ENCODE measurements around the gene ZBTB24. TPM values are rescaled to one million over a fixed set of nuclear protein-coding genes. Genes with fewer than 3 reads are reported as not detected.

ZBTB24 gene
- total RNA-seq, 1 donor from 2014 or later, result 10.6 TPM

DNA sequence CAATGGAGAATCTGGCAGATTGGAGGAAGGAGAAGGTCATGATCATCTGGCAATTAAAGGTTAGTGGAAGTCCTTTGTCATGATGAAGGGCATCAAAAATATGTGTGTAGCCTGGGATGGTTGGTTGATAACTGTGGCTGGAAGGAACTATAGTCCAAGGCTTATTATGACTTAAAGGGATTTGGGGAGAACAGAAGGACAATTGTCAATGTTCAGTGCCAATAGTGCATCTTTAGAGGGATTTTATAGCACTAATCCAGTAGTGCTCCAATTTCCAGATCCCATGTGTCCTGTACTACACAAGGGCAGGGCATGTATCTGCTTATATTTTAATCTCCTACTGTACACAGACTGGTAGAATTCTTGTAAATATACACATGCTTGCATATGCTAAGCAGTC, 5.0 kb upstream of the ZBTB24 start:
- peaks cover 15% of the 10 kb centered on the region for H3K4me1 Mint-ChIP-seq (ENCODE audit: unreplicated experiment)
- no peak overlapping the region for H3K27ac Mint-ChIP-seq
- no peaks in the 10 kb centered on the region for H3K36me3 Mint-ChIP-seq
- H3K27me3 Mint-ChIP-seq, result no peaks in the 10 kb centered on the region
- H3K4me3 Mint-ChIP-seq, result no peak overlapping the region
- no peaks in the 10 kb centered on the region for H3K9me3 Mint-ChIP-seq
- no peak for DNase-seq (ENCODE audit: extremely low spot score, unreplicated experiment)
- TF ChIP-seq, protein P1, sequence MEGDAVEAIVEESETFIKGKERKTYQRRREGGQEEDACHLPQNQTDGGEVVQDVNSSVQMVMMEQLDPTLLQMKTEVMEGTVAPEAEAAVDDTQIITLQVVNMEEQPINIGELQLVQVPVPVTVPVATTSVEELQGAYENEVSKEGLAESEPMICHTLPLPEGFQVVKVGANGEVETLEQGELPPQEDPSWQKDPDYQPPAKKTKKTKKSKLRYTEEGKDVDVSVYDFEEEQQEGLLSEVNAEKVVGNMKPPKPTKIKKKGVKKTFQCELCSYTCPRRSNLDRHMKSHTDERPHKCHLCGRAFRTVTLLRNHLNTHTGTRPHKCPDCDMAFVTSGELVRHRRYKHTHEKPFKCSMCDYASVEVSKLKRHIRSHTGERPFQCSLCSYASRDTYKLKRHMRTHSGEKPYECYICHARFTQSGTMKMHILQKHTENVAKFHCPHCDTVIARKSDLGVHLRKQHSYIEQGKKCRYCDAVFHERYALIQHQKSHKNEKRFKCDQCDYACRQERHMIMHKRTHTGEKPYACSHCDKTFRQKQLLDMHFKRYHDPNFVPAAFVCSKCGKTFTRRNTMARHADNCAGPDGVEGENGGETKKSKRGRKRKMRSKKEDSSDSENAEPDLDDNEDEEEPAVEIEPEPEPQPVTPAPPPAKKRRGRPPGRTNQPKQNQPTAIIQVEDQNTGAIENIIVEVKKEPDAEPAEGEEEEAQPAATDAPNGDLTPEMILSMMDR (conservative IDR thresholded peaks at IDR 0.05), result no peak

DNA sequence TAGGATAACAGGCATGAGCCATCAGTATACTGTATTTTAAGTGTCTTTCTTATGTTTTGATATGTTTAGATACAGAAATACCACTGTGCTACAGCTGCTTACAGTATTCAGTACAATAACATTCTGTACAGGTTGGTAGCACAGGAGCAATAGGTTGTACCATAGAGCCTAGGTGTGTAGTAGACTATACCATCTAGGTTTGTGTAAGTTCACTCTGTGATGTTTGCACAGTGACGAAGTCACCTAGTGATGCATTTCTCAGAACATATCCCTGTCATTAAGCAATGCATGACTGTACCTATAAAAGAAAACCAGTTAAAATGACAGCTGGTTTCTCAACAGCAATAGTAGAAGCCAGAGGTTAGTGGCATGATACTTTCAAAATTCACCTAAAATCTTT, 3.0 kb upstream of the ZBTB24 start:
- no peaks in the 10 kb centered on the region for H3K9me3 Mint-ChIP-seq
- TF ChIP-seq, protein P1 (conservative IDR thresholded peaks at IDR 0.05), result no peak
- H3K4me1 Mint-ChIP-seq (ENCODE audit: unreplicated experiment), result peaks cover 19% of the 10 kb centered on the region
- peak overlapping the region; percentile 42 for H3K4me3 Mint-ChIP-seq
- H3K27ac Mint-ChIP-seq, result peak overlapping the region; percentile 85
- H3K36me3 Mint-ChIP-seq, result peaks cover 12% of the 10 kb centered on the region
- DNase-seq (ENCODE audit: extremely low spot score, unreplicated experiment), result no peak
- no peaks in the 10 kb centered on the region for H3K27me3 Mint-ChIP-seq

DNA sequence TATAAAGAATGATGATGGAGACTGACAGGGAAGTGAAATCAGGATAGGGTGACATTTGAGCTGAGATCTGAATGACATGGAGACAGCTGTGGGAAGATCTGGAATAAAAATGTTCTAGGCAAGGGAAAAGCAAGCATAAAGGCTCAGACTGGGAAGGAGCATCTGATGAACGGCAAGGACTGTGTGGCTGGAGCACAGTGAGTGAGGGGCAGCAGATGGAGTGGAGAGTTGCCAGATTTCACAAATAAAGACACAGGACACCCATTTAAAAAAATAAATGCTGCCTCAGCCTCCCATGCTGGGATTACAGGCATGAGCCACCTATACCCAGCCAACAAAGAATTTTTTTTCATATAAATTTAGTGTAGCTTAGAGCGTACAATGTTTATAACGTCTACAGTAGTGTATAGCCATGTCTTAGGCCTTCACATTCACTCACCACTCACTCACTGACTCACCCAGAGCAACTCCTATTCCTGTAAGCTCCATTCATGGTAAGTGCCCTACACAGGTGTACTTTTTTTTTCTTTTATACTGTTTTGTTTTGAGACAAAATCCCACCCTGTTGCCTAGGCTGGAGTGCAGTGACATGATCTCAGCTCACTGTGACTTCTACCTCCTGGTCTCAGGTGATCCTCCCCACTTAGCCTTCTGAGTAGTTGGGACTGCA, 2.4 kb upstream of the ZBTB24 start:
- DNase-seq (ENCODE audit: extremely low spot score, unreplicated experiment), result no peak
- Mint-ChIP-seq H3K4me1 (ENCODE audit: unreplicated experiment) (peaks cover 18% of the 10 kb centered on the region), H3K4me3 (peak overlapping the region; percentile 42), H3K36me3 (peaks cover 17% of the 10 kb centered on the region), H3K9me3 (no peaks in the 10 kb centered on the region), H3K27me3 (no peaks in the 10 kb centered on the region), H3K27ac (peak overlapping the region; percentile 85)
- TF ChIP-seq, protein P1 (conservative IDR thresholded peaks at IDR 0.05), result no peak

DNA sequence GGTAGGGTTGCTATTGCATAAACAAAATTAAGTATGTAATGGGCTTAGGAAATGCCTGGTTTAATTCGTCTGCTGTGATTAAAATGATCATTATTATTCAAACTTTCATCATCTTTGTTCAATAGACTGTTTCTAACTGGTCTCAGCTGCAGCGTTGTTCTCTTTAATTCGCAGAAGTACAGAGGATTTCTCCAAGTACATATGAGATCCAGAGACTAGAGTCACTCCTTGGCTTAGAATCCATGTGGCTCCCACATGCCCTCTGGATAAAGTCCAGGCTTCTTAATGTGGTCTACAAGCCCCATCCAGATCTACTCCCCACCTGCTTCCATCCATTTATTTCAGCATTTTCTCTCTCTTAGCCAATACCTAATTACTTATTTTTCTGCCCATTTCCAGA, 1.1 kb upstream of the ZBTB24 start:
- DNase-seq (ENCODE audit: extremely low spot score, unreplicated experiment), result no peak
- Mint-ChIP-seq H3K9me3 (no peaks in the 10 kb centered on the region), H3K27ac (peak overlapping the region; percentile 75), H3K4me3 (peak overlapping the region; percentile 85), H3K4me1 (ENCODE audit: unreplicated experiment) (peaks cover 23% of the 10 kb centered on the region), H3K36me3 (peaks cover 22% of the 10 kb centered on the region), H3K27me3 (no peaks in the 10 kb centered on the region)
- TF ChIP-seq, protein P1 (conservative IDR thresholded peaks at IDR 0.05), result no peak

DNA sequence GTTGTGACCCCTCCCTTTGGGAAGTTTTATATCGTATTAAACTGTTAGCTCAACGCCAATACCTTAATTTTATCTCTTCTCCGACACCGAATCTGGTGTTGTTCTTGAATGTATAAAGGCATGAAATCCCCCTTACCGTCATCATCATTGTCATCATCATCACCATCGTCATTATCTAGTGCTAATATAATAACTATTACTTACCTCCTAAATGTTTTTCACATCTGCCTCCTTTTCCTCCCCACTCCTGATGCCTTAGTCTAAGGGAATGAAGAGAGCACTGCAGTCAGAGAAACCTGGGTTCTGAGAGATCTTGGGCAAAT, 677 bp upstream of the ZBTB24 start:
- peaks cover 28% of the 10 kb centered on the region for H3K4me1 Mint-ChIP-seq (ENCODE audit: unreplicated experiment)
- no peak for DNase-seq (ENCODE audit: extremely low spot score, unreplicated experiment)
- H3K9me3 Mint-ChIP-seq, result no peaks in the 10 kb centered on the region
- TF ChIP-seq, protein P1 (conservative IDR thresholded peaks at IDR 0.05), result no peak
- no peaks in the 10 kb centered on the region for H3K27me3 Mint-ChIP-seq
- H3K4me3 Mint-ChIP-seq, result peak overlapping the region; percentile 85
- H3K27ac Mint-ChIP-seq, result peak overlapping the region; percentile 75
- H3K36me3 Mint-ChIP-seq, result peaks cover 24% of the 10 kb centered on the region
